Loucy (cell line): ENCODE results near the gene APOF.

Experiments
- CTCF ChIP-seq: fragments of 200-600 bp; sonication (generic); conservative IDR thresholded peaks from 2 replicates; pipeline ENCODE4 v1.5.1; 2014; ENCODE audit warnings: mild to moderate bottlenecking, antibody characterized with exemption, low read length
- EZH2phosphoT487 ChIP-seq: fragments of 200-600 bp; IDR thresholded peaks from 2 replicates; pipeline ENCODE4 v1.6.1; 2018; ENCODE audit warnings: antibody characterized with exemption, mild to moderate bottlenecking, moderate library complexity, borderline replicate concordance

- no peak for TF ChIP-seq CTCF
- no peak for TF ChIP-seq EZH2phosphoT487
These were observed 11.3 kb downstream of the APOF start for GRCh38 chr12:56351325-56351724.
